ENCODE measurements around the gene NALCN. TPM values are rescaled to one million over a fixed set of nuclear protein-coding genes. Genes with fewer than 3 reads are reported as not detected.

Gene NALCN
- total RNA-seq, 1 experiment from 2014 or later = 0.52 TPM

GRCh38 chr13:101346942-101347728 is 69.2 kb downstream of the NALCN start:
- Histone ChIP-seq H3K36me3 (ENCODE audit: insufficient read depth, low read length, poor library complexity, severe bottlenecking) (no peaks in the 10 kb centered on the region), H3K4me3 (ENCODE audit: low read depth, low read length, poor library complexity, severe bottlenecking) (no peak overlapping the region), H3K4me1 (ENCODE audit: insufficient read depth, low read length, poor library complexity, severe bottlenecking) (peaks cover 21% of the 10 kb centered on the region), H3K27ac (ENCODE audit: low read depth, low read length, poor library complexity, severe bottlenecking) (no peak overlapping the region), H3K9me3 (ENCODE audit: low read depth, low read length, poor library complexity, severe bottlenecking) (no peaks in the 10 kb centered on the region), H3K27me3 (replicated peaks; ENCODE audit: insufficient read depth, low read depth, low read length, poor library complexity) (no peaks in the 10 kb centered on the region)
- CTCF ChIA-PET = no interaction called here
- intact Hi-C loops (cut with micrococcal nuclease; ENCODE audit: unreplicated experiment) = no loop called here
- no peak for DNase-seq (ENCODE audit: low spot score)
- BruUV-seq (replicated peaks) = no TSS peak
- no peak for TF ChIP-seq CTCF (conservative IDR thresholded peaks at IDR 0.05; ENCODE audit: low read depth, low read length)
- no peak for TF ChIP-seq EZH2 (IDR thresholded peaks at IDR 0.05; ENCODE audit: borderline replicate concordance, low read depth, low read length, poor library complexity, severe bottlenecking)
- POLR2A ChIA-PET (ENCODE audit: low non-redundant PET) = no interaction called here

GRCh38 chr13:101346161-101346560 is 70.1 kb downstream of the NALCN start:
- intact Hi-C loops (cut with micrococcal nuclease; ENCODE audit: unreplicated experiment) = no loop called here
- no peaks in the 10 kb centered on the region for H3K27me3 ChIP-seq (replicated peaks; ENCODE audit: insufficient read depth, low read depth, low read length, poor library complexity)
- ChIA-PET POLR2A (ENCODE audit: low non-redundant PET) (no interaction called here), CTCF (no interaction called here)
- peaks cover 21% of the 10 kb centered on the region for H3K4me1 ChIP-seq (ENCODE audit: insufficient read depth, low read length, poor library complexity, severe bottlenecking)
- H3K9me3 ChIP-seq (ENCODE audit: low read depth, low read length, poor library complexity, severe bottlenecking) = no peaks in the 10 kb centered on the region
- DNase-seq (ENCODE audit: low spot score) = no peak
- no peak overlapping the region for H3K27ac ChIP-seq (ENCODE audit: low read depth, low read length, poor library complexity, severe bottlenecking)
- H3K4me3 ChIP-seq (ENCODE audit: low read depth, low read length, poor library complexity, severe bottlenecking) = no peak overlapping the region
- TF ChIP-seq CTCF (conservative IDR thresholded peaks at IDR 0.05; ENCODE audit: low read depth, low read length) = no peak
- TF ChIP-seq EZH2 (IDR thresholded peaks at IDR 0.05; ENCODE audit: borderline replicate concordance, low read depth, low read length, poor library complexity, severe bottlenecking) = no peak
- BruUV-seq (replicated peaks) = no TSS peak
- H3K36me3 ChIP-seq (ENCODE audit: insufficient read depth, low read length, poor library complexity, severe bottlenecking) = no peaks in the 10 kb centered on the region

GRCh38 chr13:101343128-101343787 is 73.0 kb downstream of the NALCN start:
- no TSS peak for BruUV-seq (replicated peaks)
- 0 out of 2 replicates have a peak, but pooled peaks have one; percentile 7 for TF ChIP-seq CTCF (conservative IDR thresholded peaks at IDR 0.05; ENCODE audit: low read depth, low read length)
- no peak for TF ChIP-seq EZH2 (IDR thresholded peaks at IDR 0.05; ENCODE audit: borderline replicate concordance, low read depth, low read length, poor library complexity, severe bottlenecking)
- H3K27ac ChIP-seq (ENCODE audit: low read depth, low read length, poor library complexity, severe bottlenecking) = no peak overlapping the region

More at GRCh38 chr13:101343128-101343787, 73.0 kb downstream of the NALCN start:
- peak; percentile 86 for DNase-seq (ENCODE audit: low spot score)
- CTCF ChIA-PET = interaction anchor here (0.6 kb wide), 1 partner anchor 1236 kb away, joined by 3 read pairs; no protein-coding TSS in a partner anchor
- Histone ChIP-seq H3K4me1 (ENCODE audit: insufficient read depth, low read length, poor library complexity, severe bottlenecking) (peaks cover 21% of the 10 kb centered on the region), H3K36me3 (ENCODE audit: insufficient read depth, low read length, poor library complexity, severe bottlenecking) (no peaks in the 10 kb centered on the region), H3K27me3 (replicated peaks; ENCODE audit: insufficient read depth, low read depth, low read length, poor library complexity) (peaks cover 3% of the 10 kb centered on the region), H3K4me3 (ENCODE audit: low read depth, low read length, poor library complexity, severe bottlenecking) (no peak overlapping the region), H3K9me3 (ENCODE audit: low read depth, low read length, poor library complexity, severe bottlenecking) (no peaks in the 10 kb centered on the region)
- POLR2A ChIA-PET (ENCODE audit: low non-redundant PET) = no interaction called here
- intact Hi-C loops (cut with micrococcal nuclease; ENCODE audit: unreplicated experiment) = no loop called here
